K562 (cell line): ENCODE measurements around the gene POLR1C. TPM values are rescaled to one million over a fixed set of nuclear protein-coding genes. Genes with fewer than 3 reads are reported as not detected.
A peak's percentile ranks its signal among the peaks of the same experiment; 100 is the strongest.

Source experiments
- ATAC-seq: fragments of 200-7000 bp; cut with Tn5 transposase; 3 replicates; pipeline ENCODE4 v1.9.1; 2020; ENCODE audit warnings: moderate library complexity
- BruUV-seq: library from RNA; stranded (reverse); fragments of 400-500 nt; replicated peaks from 2 replicates; lab custom pipeline; 2021; lab: Mats Ljungman, UMichigan
- CTCF ChIA-PET: fragments of 300-600 bp; formaldehyde crosslinking; extraction: SDS; loops from one replicate; lab custom pipeline; 2021; ENCODE audit warnings: low intra/inter-chr PET ratio; lab: Yijun Ruan, JAX
- POLR2A ChIA-PET: fragments of 300-600, 350-650 bp; sonication (Branson Sonifier 250); formaldehyde crosslinking; extraction: SDS; loops from one replicate; lab custom pipeline; 2021; ENCODE audit warnings: antibody characterized with exemption, inconsistent platforms; lab: Yijun Ruan, JAX
- DNase-seq, 4 experiments: peaks; one replicate each; pipeline versions ENCODE4 v3.0.0 to v3.0.0-alpha.2; 2011 to 2018; ENCODE audit warnings: low spot score in 3 of 4, mixed read lengths in 3 of 4; ENCODE audit errors: extremely low read depth in 1 of 4
- FAIRE-seq: peaks from 2 replicates; lab custom pipeline; 2011; peaks lifted over from hg19 to GRCh38; lab: Jason Lieb, UNC
- H2AFZ ChIP-seq: 2 replicates; pipeline ENCODE4 v1.6.0; 2011; ENCODE audit warnings: low read depth, low read length, control low read depth, inconsistent platforms
- H3K27ac ChIP-seq: fragments of 200-600 bp; 3 replicates; pipeline ENCODE4 v1.8.0; 2011; ENCODE audit warnings: low read depth, mild to moderate bottlenecking, control low read depth, inconsistent platforms, low read length, moderate library complexity, mixed read lengths; ENCODE audit errors: extremely low read depth
- H3K27me3 ChIP-seq, 2 experiments: fragments of 300-600 bp in 1 of 2; 2 replicates in 1 of 2; 3 replicates in 1 of 2; pipeline versions ENCODE4 v1.6.0 to v1.8.0; 2011; ENCODE audit warnings: inconsistent platforms in 2 of 2, low read length in 2 of 2, mild to moderate bottlenecking in 1 of 2, mixed read lengths in 1 of 2, moderate library complexity in 1 of 2; ENCODE audit not compliant: control insufficient read depth in 2 of 2, insufficient read depth in 2 of 2
- H3K36me3 ChIP-seq: fragments of 300-600 bp; 3 replicates; pipeline ENCODE4 v1.8.0; 2011; ENCODE audit warnings: mild to moderate bottlenecking, low read length, inconsistent platforms; ENCODE audit not compliant: control insufficient read depth, insufficient read depth
- H3K4me1 ChIP-seq, 2 experiments: fragments of 200-600 bp in 1 of 2; replicated peaks in 1 of 2; 2 replicates in 1 of 2; 3 replicates in 1 of 2; pipeline versions ENCODE4 v1.5.1 to v1.8.0; 2011; ENCODE audit warnings: inconsistent platforms in 2 of 2, low read length in 2 of 2, mild to moderate bottlenecking in 1 of 2, mixed read lengths in 1 of 2, moderate library complexity in 1 of 2; ENCODE audit not compliant: control insufficient read depth in 2 of 2, insufficient read depth in 2 of 2
- H3K4me2 ChIP-seq: 2 replicates; pipeline ENCODE4 v1.6.1; 2011; ENCODE audit warnings: low read length, control low read depth, inconsistent platforms, mixed read lengths; ENCODE audit not compliant: insufficient read depth
- H3K4me3 ChIP-seq: fragments of 200-600 bp; sonication (generic), shearing (Covaris generic); 2 replicates; pipeline ENCODE4 v1.5.1; 2016; ENCODE audit warnings: control low read depth, inconsistent platforms
- H3K79me2 ChIP-seq: fragments of 200-600 bp; 3 replicates; pipeline ENCODE4 v1.8.0; 2011; ENCODE audit warnings: low read length, inconsistent platforms; ENCODE audit not compliant: control insufficient read depth, insufficient read depth
- H3K9ac ChIP-seq, 2 experiments: 2 replicates each; pipeline versions ENCODE4 v1.6.0 to v1.6.1; 2011; ENCODE audit warnings: low read depth in 2 of 2, low read length in 2 of 2, control low read depth in 1 of 2, inconsistent platforms in 1 of 2, mild to moderate bottlenecking in 1 of 2, mixed read lengths in 1 of 2; ENCODE audit not compliant: insufficient read depth in 1 of 2
- H3K9me1 ChIP-seq: one replicate; pipeline ENCODE4 v1.6.0; 2011; ENCODE audit warnings: inconsistent platforms, mild to moderate bottlenecking, low read length, moderate library complexity; ENCODE audit not compliant: control insufficient read depth, insufficient read depth
- H3K9me3 ChIP-seq: replicated peaks from 2 replicates; pipeline ENCODE4 v1.5.1; 2011; ENCODE audit warnings: low read depth, low read length, inconsistent platforms; ENCODE audit not compliant: control insufficient read depth, insufficient read depth
- H4K20me1 ChIP-seq: replicated peaks from 2 replicates; pipeline ENCODE4 v1.6.1; 2011; ENCODE audit warnings: low read length, inconsistent platforms, mixed read lengths; ENCODE audit not compliant: control insufficient read depth, insufficient read depth
- BRD9 ChIP-seq: fragments of 450-650 bp; IDR thresholded peaks from 2 replicates; pipeline ENCODE4 v1.6.1; 2018; ENCODE audit warnings: low read depth; ENCODE audit not compliant: partially characterized antibody
- CHAMP1 ChIP-seq: fragments of 450-650 bp; IDR thresholded peaks from 2 replicates; pipeline ENCODE4 v1.6.1; 2016; ENCODE audit warnings: mild to moderate bottlenecking
- CTCF ChIP-seq, 3 experiments: IDR thresholded peaks in 2 of 3; conservative IDR thresholded peaks in 1 of 3; 2 replicates each; pipeline ENCODE4 v1.5.1; 2011 to 2012; ENCODE audit warnings: low read length in 3 of 3, mild to moderate bottlenecking in 3 of 3, control low read depth in 2 of 3, improper control_type of control experiment in 1 of 3, inconsistent platforms in 1 of 3, low read depth in 1 of 3, mixed read lengths in 1 of 3, moderate library complexity in 1 of 3; ENCODE audit not compliant: insufficient read depth in 2 of 3
- HOXB6 ChIP-seq: fragments of 250-450 bp; sonication (Bioruptor Pico); IDR thresholded peaks from 2 replicates; pipeline ENCODE4 v1.5.1; 2022; ENCODE audit warnings: mild to moderate bottlenecking, borderline replicate concordance
- MECOM ChIP-seq: fragments of 250-450 bp; sonication (Bioruptor Pico); IDR thresholded peaks from 2 replicates; pipeline ENCODE4 v1.8.0; 2022; ENCODE audit warnings: inconsistent platforms
- ZNF583 ChIP-seq: fragments of 250-450 bp; sonication (Bioruptor Pico); IDR thresholded peaks from 2 replicates; pipeline ENCODE4 v1.4.0; 2020
- WGBS: fragments of 100-300 bp; shearing (Covaris generic); methylation state at CpG from one replicate; pipeline ENCODE4 v1.1.6; 2016; ENCODE audit warnings: low coverage, mixed read lengths; ENCODE audit not compliant: insufficient coverage; ENCODE audit errors: missing lambda C conversion rate; 5-methylcytosine and 5-hydroxymethylcytosine counted together
- in situ Hi-C: fragments of 300-500 bp; cut with MboI; formaldehyde crosslinking; loops from 4 replicates; pipeline ENCODE4 v1.15.0; 2018; ENCODE audit warnings: inconsistent platforms, mixed read lengths
- intact Hi-C: fragments of 100-400 bp; cut with micrococcal nuclease; formaldehyde crosslinking; loops from 2 replicates; pipeline ENCODE4 v1.14.2; 2022
- polyA plus RNA-seq, 8 experiments: library from polyadenylated mRNA; depleted of rRNA in 4 of 8; stranded (reverse) in 5 of 8; unstranded in 3 of 8; fragments of >200 nt; fragmentation: Nextera tagmentation in 2 of 8; fragmentation: Illumina TruSeq in 1 of 8; extraction: Ambion mirVana in 2 of 8; extraction: Trizol in 1 of 8; gene quantifications; 2 replicates each; pipeline versions ENCODE4 v1.2.1 to v1.2.3, GENCODE V29; 2011 to 2014; ENCODE audit warnings: inconsistent platforms in 1 of 8, missing spikeins in 1 of 8
- total RNA-seq, 7 experiments: library from RNA; depleted of rRNA in 6 of 7; stranded (reverse); fragments of >200 nt in 6 of 7; fragmentation: Illumina TruSeq in 2 of 7; extraction: Trizol in 2 of 7; gene quantifications; 2 replicates each; pipeline versions ENCODE4 v1.2.1 to v1.2.3, GENCODE V29; 2011 to 2021; ENCODE audit warnings: low replicate concordance in 1 of 7

Gene POLR1C
- total and polyA plus RNA-seq, 9 of the 15 experiments (the other 6 are each of a cell fraction or from before 2014, with no cell fraction given) = 83.5 to 429 (median 120) TPM

- Histone ChIP-seq H3K27ac (no peak overlapping the region), H3K79me2 (0 out of 3 replicates have a peak, but pooled peaks cover 3% of the 10 kb centered on the region), H3K4me1 (peaks cover 16 to 28% of the 10 kb centered on the region in 2 experiments), H3K9ac (peak overlapping the region in 1 of 2 experiments; percentile 61; a peak in 2 of 4 replicates), H2AFZ (no peak overlapping the region), H3K9me3 (no peaks in the 10 kb centered on the region), H3K27me3 (no peaks in the 10 kb centered on the region), H3K36me3 (peaks cover 23% of the 10 kb centered on the region; the same call in 2 of the 3 replicates), H4K20me1 (peaks cover 22% of the 10 kb centered on the region)
- FAIRE-seq (no peak), ATAC-seq (no peak)
- no TSS peak for BruUV-seq
- intact Hi-C loops = no loop called here
- CTCF ChIA-PET = no interaction called here
- TF ChIP-seq ZNF583 (CRISPR knock-in tag) (no peak), BRD9 (no peak), MECOM (CRISPR knock-in tag) (0 out of 2 replicates have a peak, but pooled peaks have one; percentile 13)
- TF ChIP-seq, all 486 proteins: peak for 1
- no peak overlapping the region for H3K4me2 ChIP-seq
- WGBS = 64% methylated on average over 4 of the region's 4 CpGs
- no peak for DNase-seq
- H3K4me3 ChIP-seq = no peak overlapping the region
- in situ Hi-C loops = loop anchor here (5.0 kb wide), 1 partner anchor 232 kb away; no protein-coding TSS in a partner anchor
- POLR2A ChIA-PET = interaction anchor here (0.7 to 8.5 kb wide), 8 partner anchors 8 to 312 kb away, joined by 3 to 54 read pairs (median 4); partner anchors contain the start of genes CUL9 and LRRC73
- peaks cover 3% of the 10 kb centered on the region for H3K9me1 ChIP-seq
These were observed 22.1 kb upstream of the POLR1C start for GRCh38 chr6:43494766-43495165.

- Histone ChIP-seq H3K27ac (no peak overlapping the region), H3K36me3 (peaks cover 30% of the 10 kb centered on the region; the same call in 2 of the 3 replicates), H3K4me2 (no peak overlapping the region), H3K9ac (peak overlapping the region in 1 of 2 experiments; percentile 32; a peak in 1 of 4 replicates), H2AFZ (no peak overlapping the region), H3K27me3 (no peaks in the 10 kb centered on the region), H3K4me1 (peaks cover 16 to 28% of the 10 kb centered on the region in 2 experiments), H3K4me3 (no peak overlapping the region), H4K20me1 (peaks cover 22% of the 10 kb centered on the region), H3K9me1 (peaks cover 3% of the 10 kb centered on the region), H3K79me2 (0 out of 3 replicates have a peak, but pooled peaks cover 3% of the 10 kb centered on the region), H3K9me3 (no peaks in the 10 kb centered on the region)
- BruUV-seq = no TSS peak
- peak; percentile 13 to 28 (median 22); a peak in 1 of 6 replicates for TF ChIP-seq CTCF (IDR thresholded peaks at IDR 0.05 in 2 of 3, conservative IDR thresholded peaks at IDR 0.05 in 1 of 3; ENCODE audit: insufficient read depth in 2 of 3, low read depth in 1 of 3, low read length in 3 of 3)
- TF ChIP-seq CHAMP1 = no peak
- TF ChIP-seq HOXB6 (CRISPR knock-in tag) = no peak
- POLR2A ChIA-PET = interaction anchor here (0.5 to 8.5 kb wide), 8 partner anchors 8 to 441 kb away, joined by 3 to 54 read pairs (median 4); partner anchors contain the start of gene LRRC73
- WGBS = 92% methylated on average over 4 of the region's 4 CpGs
- in situ Hi-C loops (no loop called here), intact Hi-C loops (no loop called here)
- FAIRE-seq = no peak
- peak; percentile 5; the same call in 1 of the 3 replicates for ATAC-seq
- DNase-seq = no peak
- CTCF ChIA-PET = interaction anchor here (0.7 to 0.9 kb wide), 2 partner anchors 41 to 592 kb away, joined by 3 to 4 read pairs; no protein-coding TSS in a partner anchor
These were observed 21.4 kb upstream of the POLR1C start for GRCh38 chr6:43495409-43495941.
